Subcutaneous abdominal adipose tissue (tissue), 5 donors: ENCODE measurements around the gene HLA-DRB1.
"Not testable (repeated sequence)": the region's sequence is repeated elsewhere in the genome, so short reads cannot be mapped to it uniquely, and the experiment has no call there.

Source experiments
- H3K27ac ChIP-seq: one replicate; pipeline ENCODE4 v1.7.0; 2013; ENCODE audit warnings: low read depth, mild to moderate bottlenecking, inconsistent platforms, low read length, moderate library complexity
- H3K27me3 ChIP-seq, 5 donors: one replicate each; pipeline ENCODE4 v1.7.0; 2013; ENCODE audit warnings: low read length in 5 of 5, inconsistent platforms in 1 of 5; ENCODE audit not compliant: control insufficient read depth in 5 of 5, insufficient read depth in 4 of 5
- H3K36me3 ChIP-seq, 5 donors: one replicate each; pipeline ENCODE4 v1.7.0; 2013; ENCODE audit warnings: low read length in 5 of 5; ENCODE audit not compliant: control insufficient read depth in 5 of 5, insufficient read depth in 5 of 5
- H3K4me1 ChIP-seq, 5 donors: one replicate each; pipeline ENCODE4 v1.7.0; 2013; ENCODE audit warnings: low read length in 5 of 5, mild to moderate bottlenecking in 3 of 5, moderate library complexity in 1 of 5; ENCODE audit not compliant: control insufficient read depth in 5 of 5, insufficient read depth in 5 of 5
- H3K4me3 ChIP-seq, 5 donors: one replicate each; pipeline ENCODE4 v1.7.0; 2013; ENCODE audit warnings: low read length in 5 of 5, low read depth in 1 of 5
- H3K9ac ChIP-seq, 5 donors: one replicate each; pipeline ENCODE4 v1.7.0; 2013; ENCODE audit warnings: low read length in 5 of 5, mild to moderate bottlenecking in 4 of 5, moderate library complexity in 3 of 5
- H3K9me3 ChIP-seq, 5 donors: one replicate each; pipeline ENCODE4 v1.7.0; 2013; ENCODE audit warnings: low read length in 5 of 5; ENCODE audit not compliant: control insufficient read depth in 5 of 5
- donor health status: healthy.
- donor health status: healthy.
- donor health status: healthy.
- donor health status: healthy.
- donor health status: healthy.

Gene HLA-DRB1

GRCh38 chr6:32590713-32591112 lies 1.1 kb upstream of the HLA-DRB1 start:
- not testable (repeated sequence) for H3K9me3 ChIP-seq, H3K27me3 ChIP-seq, H3K4me3 ChIP-seq, H3K9ac ChIP-seq, H3K27ac ChIP-seq, H3K36me3 ChIP-seq, H3K4me1 ChIP-seq

GRCh38 chr6:32588156-32588555 lies 1.5 kb downstream of the HLA-DRB1 start:
- Histone ChIP-seq H3K4me3 (peak overlapping the region in 4 of 5 donors; percentile 8 to 71 (median 50)), H3K27ac (no peak overlapping the region), H3K36me3 (no peaks in the 10 kb centered on the region), H3K9me3 (no peaks in the 10 kb centered on the region), H3K4me1 (peaks cover 0 to 13% (median 0%) of the 10 kb centered on the region in 5 donors), H3K9ac (peak overlapping the region in 1 of 5 donors; percentile 13), H3K27me3 (no peaks in the 10 kb centered on the region)

- Histone ChIP-seq H3K9ac (peak overlapping the region in 1 of 5 donors; percentile 37), H3K27ac (no peak overlapping the region), H3K27me3 (no peaks in the 10 kb centered on the region), H3K4me3 (peak overlapping the region in 3 of 5 donors; percentile 44 to 56 (median 49)), H3K4me1 (peaks cover 0 to 11% (median 0%) of the 10 kb centered on the region in 5 donors), H3K9me3 (peaks cover 0 to 3% (median 0%) of the 10 kb centered on the region in 5 donors), H3K36me3 (peaks cover 0 to 23% (median 9%) of the 10 kb centered on the region in 5 donors)
These were observed 6.1 kb downstream of the HLA-DRB1 start for GRCh38 chr6:32583527-32583898.

- H3K4me1 ChIP-seq, result peaks cover 0 to 7% (median 0%) of the 10 kb centered on the region in 5 donors
- H3K36me3 ChIP-seq, result peaks cover 0 to 23% (median 9%) of the 10 kb centered on the region in 5 donors
- H3K27ac ChIP-seq, result no peak overlapping the region
- no peak overlapping the region for H3K9ac ChIP-seq
- H3K4me3 ChIP-seq, result no peak overlapping the region
- H3K27me3 ChIP-seq, result no peaks in the 10 kb centered on the region
- H3K9me3 ChIP-seq, result peaks cover 0 to 3% (median 0%) of the 10 kb centered on the region in 5 donors
These were observed 8.1 kb downstream of the HLA-DRB1 start for GRCh38 chr6:32581315-32582095.

- no peak overlapping the region for H3K27ac ChIP-seq
- no peak overlapping the region for H3K4me3 ChIP-seq
- H3K4me1 ChIP-seq, result peaks cover 0 to 5% (median 0%) of the 10 kb centered on the region in 5 donors
- H3K9me3 ChIP-seq, result peaks cover 0 to 3% (median 0%) of the 10 kb centered on the region in 5 donors
- H3K36me3 ChIP-seq, result peaks cover 0 to 23% (median 9%) of the 10 kb centered on the region in 5 donors
- H3K9ac ChIP-seq, result no peak overlapping the region
- H3K27me3 ChIP-seq, result no peaks in the 10 kb centered on the region
These were observed 9.1 kb downstream of the HLA-DRB1 start for GRCh38 chr6:32580593-32580992.

- Histone ChIP-seq H3K27ac (no peak overlapping the region), H3K27me3 (no peaks in the 10 kb centered on the region), H3K9me3 (peaks cover 0 to 3% (median 0%) of the 10 kb centered on the region in 5 donors), H3K4me1 (peaks cover 0 to 5% (median 0%) of the 10 kb centered on the region in 5 donors), H3K4me3 (no peak overlapping the region), H3K36me3 (peaks cover 0 to 23% (median 9%) of the 10 kb centered on the region in 5 donors), H3K9ac (no peak overlapping the region)
These were observed 10.7 kb downstream of the HLA-DRB1 start for GRCh38 chr6:32578962-32579361.

- H3K27me3 ChIP-seq, H3K9me3 ChIP-seq, H3K4me3 ChIP-seq, H3K4me1 ChIP-seq, H3K27ac ChIP-seq, H3K9ac ChIP-seq: not testable (repeated sequence)
- H3K36me3 ChIP-seq, result peaks cover 0 to 23% (median 9%) of the 10 kb centered on the region in 5 donors
These were observed 12.2 kb downstream of the HLA-DRB1 start for GRCh38 chr6:32577493-32577892.

GRCh38 chr6:32576250-32576649 lies 13.4 kb downstream of the HLA-DRB1 start:
- Histone ChIP-seq H3K4me3 (no peak overlapping the region), H3K36me3 (peaks cover 0 to 15% (median 4%) of the 10 kb centered on the region in 5 donors), H3K27me3 (no peaks in the 10 kb centered on the region), H3K27ac (no peak overlapping the region), H3K9ac (no peak overlapping the region), H3K9me3 (no peaks in the 10 kb centered on the region), H3K4me1 (no peaks in the 10 kb centered on the region)

GRCh38 chr6:32570363-32570905 lies 19.2 kb downstream of the HLA-DRB1 start:
- H3K27me3 ChIP-seq, result no peaks in the 10 kb centered on the region
- H3K4me1 ChIP-seq, result no peaks in the 10 kb centered on the region
- no peak overlapping the region for H3K27ac ChIP-seq
- no peak overlapping the region for H3K4me3 ChIP-seq
- no peaks in the 10 kb centered on the region for H3K9me3 ChIP-seq
- no peaks in the 10 kb centered on the region for H3K36me3 ChIP-seq
- H3K9ac ChIP-seq, result no peak overlapping the region

- no peaks in the 10 kb centered on the region for H3K27me3 ChIP-seq
- H3K36me3 ChIP-seq, result no peaks in the 10 kb centered on the region
- H3K9ac ChIP-seq, result no peak overlapping the region
- H3K4me1 ChIP-seq, result no peaks in the 10 kb centered on the region
- no peak overlapping the region for H3K4me3 ChIP-seq
- H3K27ac ChIP-seq, result no peak overlapping the region
- no peaks in the 10 kb centered on the region for H3K9me3 ChIP-seq
These were observed 21.1 kb downstream of the HLA-DRB1 start for GRCh38 chr6:32568561-32568960.
